ENCODE results near the gene CALCOCO1. TPM values are rescaled to one million over a fixed set of nuclear protein-coding genes. Genes with fewer than 3 reads are reported as not detected.

The CALCOCO1 gene
- polyA plus RNA-seq, 1 donor from 2014 or later = 169 TPM

GRCh38 chr12:53738406-53739213, 11.4 kb upstream of the CALCOCO1 start:
- no peaks in the 10 kb centered on the region for H3K36me3 ChIP-seq (ENCODE audit: insufficient read depth, low read length)
- peak overlapping the region; percentile 76 for H3K4me2 ChIP-seq (ENCODE audit: low read length)
- H3K79me2 ChIP-seq (replicated peaks; ENCODE audit: insufficient read depth, low read length) = no peaks in the 10 kb centered on the region
- H2AFZ ChIP-seq (ENCODE audit: low read depth, low read length) = no peak overlapping the region
- TF ChIP-seq TAF1 (IDR thresholded peaks at IDR 0.05; ENCODE audit: low read depth) (peak; percentile 39), RAD21 (conservative IDR thresholded peaks at IDR 0.05) (no peak), POLR2AphosphoS5 (IDR thresholded peaks at IDR 0.05) (peak; percentile 80), REST (IDR thresholded peaks at IDR 0.05; ENCODE audit: borderline replicate concordance) (peak; percentile 76), CTCF (IDR thresholded peaks at IDR 0.05; ENCODE audit: poor library complexity, severe bottlenecking) (no peak), EP300 (conservative IDR thresholded peaks at IDR 0.05; ENCODE audit: poor library complexity, severe bottlenecking) (peak; percentile 64), EZH2 (IDR thresholded peaks at IDR 0.05; ENCODE audit: borderline replicate concordance, insufficient read depth, low read length, poor library complexity, severe bottlenecking) (no peak), SMC3 (conservative IDR thresholded peaks at IDR 0.05; ENCODE audit: poor library complexity) (no peak), MXI1 (conservative IDR thresholded peaks at IDR 0.05; ENCODE audit: poor library complexity, severe bottlenecking) (peak; percentile 58)
- H3K4me3 ChIP-seq (ENCODE audit: low read length) = peak overlapping the region; percentile 62
- peak overlapping the region; percentile 99 for H3K27ac ChIP-seq (ENCODE audit: low read length)
- H3K9me3 ChIP-seq (ENCODE audit: low read length) = no peaks in the 10 kb centered on the region
- H3F3A ChIP-seq (ENCODE audit: insufficient read depth, low read length, poor library complexity, severe bottlenecking) = peaks cover 17% of the 10 kb centered on the region
- no peaks in the 10 kb centered on the region for H4K20me1 ChIP-seq (ENCODE audit: insufficient read depth)
- no peaks in the 10 kb centered on the region for H3K27me3 ChIP-seq (ENCODE audit: insufficient read depth, low read depth, low read length)
- H3K9me2 ChIP-seq (ENCODE audit: insufficient read depth, low read length) = no peaks in the 10 kb centered on the region
- H3K9ac ChIP-seq (ENCODE audit: low read length) = peak overlapping the region; percentile 88

- Histone ChIP-seq H3K27ac (ENCODE audit: low read length) (peak overlapping the region; percentile 99), H3K4me2 (ENCODE audit: low read length) (peak overlapping the region; percentile 53), H3K9me2 (ENCODE audit: insufficient read depth, low read length) (no peaks in the 10 kb centered on the region), H3K79me2 (replicated peaks; ENCODE audit: insufficient read depth, low read length) (no peaks in the 10 kb centered on the region), H3K4me3 (ENCODE audit: low read length) (peak overlapping the region; percentile 62), H3F3A (ENCODE audit: insufficient read depth, low read length, poor library complexity, severe bottlenecking) (peaks cover 17% of the 10 kb centered on the region), H3K9me3 (ENCODE audit: low read length) (no peaks in the 10 kb centered on the region), H3K9ac (ENCODE audit: low read length) (peak overlapping the region; percentile 88), H3K27me3 (ENCODE audit: insufficient read depth, low read depth, low read length) (no peaks in the 10 kb centered on the region), H3K36me3 (ENCODE audit: insufficient read depth, low read length) (no peaks in the 10 kb centered on the region), H2AFZ (ENCODE audit: low read depth, low read length) (no peak overlapping the region), H4K20me1 (ENCODE audit: insufficient read depth) (no peaks in the 10 kb centered on the region)
- TF ChIP-seq POLR2AphosphoS5 (IDR thresholded peaks at IDR 0.05) = no peak
- peak; percentile 23 for TF ChIP-seq RAD21 (conservative IDR thresholded peaks at IDR 0.05)
- peak; percentile 30 for TF ChIP-seq CTCF (IDR thresholded peaks at IDR 0.05; ENCODE audit: poor library complexity, severe bottlenecking)
Measured at GRCh38 chr12:53737951-53738405, 10.7 kb upstream of the CALCOCO1 start.

All from neural cell (in vitro differentiated cells).